ENCODE measurements around the gene CEPT1. TPM values are rescaled to one million over a fixed set of nuclear protein-coding genes. Genes with fewer than 3 reads are reported as not detected.

Gene CEPT1
- total RNA-seq, 1 experiment from 2014 or later, result 33.0 TPM

GRCh38 chr1:111126354-111126753 is 13.7 kb upstream of the CEPT1 start:
- Mint-ChIP-seq H3K4me1 (no peaks in the 10 kb centered on the region), H3K9me3 (no peaks in the 10 kb centered on the region), H3K4me3 (no peak overlapping the region), H3K36me3 (ENCODE audit: insufficient read depth in 1 of 3, low read depth in 3 of 3) (peaks cover 1 to 24% (median 22%) of the 10 kb centered on the region in 3 experiments; a peak in 6 of 7 replicates), H3K27ac (no peak overlapping the region; a peak in 1 of 7 replicates), H3K27me3 (ENCODE audit: low read depth) (no peaks in the 10 kb centered on the region)
- no peak overlapping the region for H3K4ac ChIP-seq (ENCODE audit: low read depth, low read length)
- no peak overlapping the region for H2BK15ac ChIP-seq (ENCODE audit: low read depth, low read length)
- no peaks in the 10 kb centered on the region for H3K79me2 ChIP-seq (ENCODE audit: insufficient read depth, low read length)
- no peak overlapping the region for H2BK5ac ChIP-seq (ENCODE audit: insufficient read length, low read length)
- no peaks in the 10 kb centered on the region for H3K27me3 ChIP-seq (ENCODE audit: insufficient read depth, low read length)
- H4K5ac ChIP-seq (ENCODE audit: insufficient read length, low read depth, low read length), result no peak overlapping the region
- H3K14ac ChIP-seq (ENCODE audit: insufficient read depth, low read length), result no peak overlapping the region
- H3K18ac ChIP-seq (ENCODE audit: insufficient read length, low read depth, low read length), result no peak overlapping the region
- no peak overlapping the region for H3K4me2 ChIP-seq (ENCODE audit: insufficient read depth, insufficient read length, low read length)
- no peak overlapping the region for H2AK5ac ChIP-seq (ENCODE audit: insufficient read length, low read length)
- H3K9me3 ChIP-seq (ENCODE audit: control insufficient read depth, low read depth, low read length), result no peaks in the 10 kb centered on the region
- H4K8ac ChIP-seq (replicated peaks; ENCODE audit: insufficient read length, low read depth, low read length), result no peak overlapping the region
- no peak overlapping the region for H3K27ac ChIP-seq (ENCODE audit: insufficient read length, low read depth, low read length)
- H3T11ph ChIP-seq (ENCODE audit: low read length), result no peak overlapping the region
- H3K56ac ChIP-seq (ENCODE audit: insufficient read length, low read depth, low read length), result no peak overlapping the region
- no CpG with 5 or more reads among the region's 1 CpG for WGBS (ENCODE audit: extremely low coverage, insufficient read length, low lambda C conversion rate)
- no peak overlapping the region for H4K91ac ChIP-seq (ENCODE audit: insufficient read length, low read depth, low read length)
- H2BK12ac ChIP-seq (ENCODE audit: insufficient read length, low read depth, low read length), result no peak overlapping the region
- H3K79me1 ChIP-seq (ENCODE audit: insufficient read depth, low read depth, low read length, poor library complexity, severe bottlenecking), result no peaks in the 10 kb centered on the region
- H3K4me1 ChIP-seq (ENCODE audit: insufficient read depth, low read length), result no peaks in the 10 kb centered on the region
- no peak for DNase-seq
- no peak overlapping the region for H3K9ac ChIP-seq (ENCODE audit: extremely low read depth, insufficient read length, low read length)
- no peak overlapping the region for H3K23ac ChIP-seq (ENCODE audit: insufficient read length, low read depth, low read length)
- H2BK120ac ChIP-seq (ENCODE audit: low read depth, low read length, poor library complexity, severe bottlenecking), result no peak overlapping the region
- H3K23me2 ChIP-seq (ENCODE audit: insufficient read length, low read depth, low read length, poor library complexity, severe bottlenecking), result no peaks in the 10 kb centered on the region
- no peak for TF ChIP-seq CTCF (conservative IDR thresholded peaks at IDR 0.05)
- H2AFZ ChIP-seq (ENCODE audit: low read length), result no peak overlapping the region
- H4K20me1 ChIP-seq (ENCODE audit: control insufficient read depth, insufficient read depth, insufficient read length), result no peaks in the 10 kb centered on the region
- H2BK20ac ChIP-seq (ENCODE audit: low read depth, low read length, poor library complexity, severe bottlenecking), result no peak overlapping the region

Data from H9 (cell line).